ENCODE measurements around the gene RNF150.

The RNF150 gene

DNA sequence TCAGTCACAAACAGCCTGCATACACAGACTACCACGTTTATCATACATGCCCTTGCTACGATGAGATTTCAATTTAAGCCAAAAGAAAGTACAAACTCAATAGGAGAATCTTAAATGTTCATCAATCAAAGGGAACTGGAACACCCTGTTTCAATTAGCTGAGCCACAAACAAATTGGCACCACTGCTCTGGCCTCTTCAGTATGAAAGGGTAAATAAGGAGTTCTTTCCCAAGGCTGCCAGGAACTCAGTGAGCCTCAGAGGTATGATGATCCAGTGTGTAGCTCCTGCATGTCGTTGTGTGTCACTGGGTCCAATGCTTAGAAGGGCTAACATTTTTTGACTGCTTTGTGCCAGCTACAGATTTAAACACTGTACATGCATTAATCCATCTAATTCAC lies 5.4 kb downstream of the RNF150 start:
- no peaks in the 10 kb centered on the region for H3K9me3 ChIP-seq
- no peak overlapping the region for H3K4me3 ChIP-seq (ENCODE audit: low read depth in 1 of 2, low read length in 1 of 2)
- TF ChIP-seq, protein P1, sequence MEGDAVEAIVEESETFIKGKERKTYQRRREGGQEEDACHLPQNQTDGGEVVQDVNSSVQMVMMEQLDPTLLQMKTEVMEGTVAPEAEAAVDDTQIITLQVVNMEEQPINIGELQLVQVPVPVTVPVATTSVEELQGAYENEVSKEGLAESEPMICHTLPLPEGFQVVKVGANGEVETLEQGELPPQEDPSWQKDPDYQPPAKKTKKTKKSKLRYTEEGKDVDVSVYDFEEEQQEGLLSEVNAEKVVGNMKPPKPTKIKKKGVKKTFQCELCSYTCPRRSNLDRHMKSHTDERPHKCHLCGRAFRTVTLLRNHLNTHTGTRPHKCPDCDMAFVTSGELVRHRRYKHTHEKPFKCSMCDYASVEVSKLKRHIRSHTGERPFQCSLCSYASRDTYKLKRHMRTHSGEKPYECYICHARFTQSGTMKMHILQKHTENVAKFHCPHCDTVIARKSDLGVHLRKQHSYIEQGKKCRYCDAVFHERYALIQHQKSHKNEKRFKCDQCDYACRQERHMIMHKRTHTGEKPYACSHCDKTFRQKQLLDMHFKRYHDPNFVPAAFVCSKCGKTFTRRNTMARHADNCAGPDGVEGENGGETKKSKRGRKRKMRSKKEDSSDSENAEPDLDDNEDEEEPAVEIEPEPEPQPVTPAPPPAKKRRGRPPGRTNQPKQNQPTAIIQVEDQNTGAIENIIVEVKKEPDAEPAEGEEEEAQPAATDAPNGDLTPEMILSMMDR (IDR thresholded peaks at IDR 0.05), result no peak
- no peak overlapping the region for H3K27ac ChIP-seq
- H3K27me3 ChIP-seq, result peaks cover 50% of the 10 kb centered on the region
- peaks cover 4 to 9% of the 10 kb centered on the region in 2 experiments for H3K4me1 ChIP-seq (ENCODE audit: control insufficient read depth in 1 of 2, insufficient read depth in 1 of 2, low read depth in 1 of 2, low read length in 1 of 2)
- no peaks in the 10 kb centered on the region for H3K36me3 ChIP-seq

DNA sequence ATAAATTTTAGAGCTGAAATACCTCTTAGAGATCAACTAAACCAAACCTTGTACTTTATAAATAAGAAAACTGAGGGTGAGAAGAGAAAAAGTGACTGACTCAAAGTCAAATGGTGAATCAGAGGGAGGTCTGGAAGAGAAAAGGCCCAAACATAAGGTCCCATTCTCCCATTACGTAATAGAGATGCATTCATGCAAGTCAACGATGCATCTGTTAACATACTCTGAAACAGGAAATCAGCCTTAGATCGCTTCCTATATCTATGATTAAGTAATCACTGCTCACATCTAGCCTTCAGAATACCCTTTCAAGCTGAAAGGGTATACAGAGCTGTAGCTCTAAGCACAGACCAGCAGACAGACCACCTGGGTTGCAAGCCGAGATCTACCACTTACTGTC lies 6.5 kb downstream of the RNF150 start:
- no peaks in the 10 kb centered on the region for H3K36me3 ChIP-seq
- no peak overlapping the region for H3K27ac ChIP-seq
- TF ChIP-seq, protein P1 (IDR thresholded peaks at IDR 0.05), result no peak
- no peaks in the 10 kb centered on the region for H3K9me3 ChIP-seq
- H3K27me3 ChIP-seq, result peaks cover 39% of the 10 kb centered on the region
- no peak overlapping the region for H3K4me3 ChIP-seq (ENCODE audit: low read depth in 1 of 2, low read length in 1 of 2)
- no peaks in the 10 kb centered on the region for H3K4me1 ChIP-seq (ENCODE audit: control insufficient read depth in 1 of 2, insufficient read depth in 1 of 2, low read depth in 1 of 2, low read length in 1 of 2)

DNA sequence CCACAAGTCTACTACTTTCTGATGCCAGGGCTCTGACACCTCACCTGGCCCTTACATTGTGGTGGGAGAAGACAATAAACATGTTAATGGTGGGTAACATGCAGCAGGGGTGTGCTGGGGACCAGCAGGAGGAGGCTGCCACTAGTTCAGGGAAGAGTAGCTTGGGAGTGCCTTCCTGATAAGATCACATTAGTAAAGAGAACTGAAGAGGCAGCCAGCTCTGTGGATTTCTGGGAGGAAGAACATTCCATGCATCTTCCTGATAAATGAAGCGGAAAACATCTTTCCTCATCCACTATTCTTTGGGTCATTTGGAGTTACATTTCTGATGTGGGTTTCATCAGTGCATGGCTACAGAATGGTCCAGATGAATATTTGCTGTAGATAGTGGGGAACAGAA lies 9.0 kb downstream of the RNF150 start:
- no peaks in the 10 kb centered on the region for H3K9me3 ChIP-seq
- H3K27ac ChIP-seq, result no peak overlapping the region
- TF ChIP-seq, protein P1 (IDR thresholded peaks at IDR 0.05), result no peak
- H3K27me3 ChIP-seq, result peaks cover 13% of the 10 kb centered on the region
- no peaks in the 10 kb centered on the region for H3K4me1 ChIP-seq (ENCODE audit: control insufficient read depth in 1 of 2, insufficient read depth in 1 of 2, low read depth in 1 of 2, low read length in 1 of 2)
- H3K36me3 ChIP-seq, result no peaks in the 10 kb centered on the region
- no peak overlapping the region for H3K4me3 ChIP-seq (ENCODE audit: low read depth in 1 of 2, low read length in 1 of 2)

DNA sequence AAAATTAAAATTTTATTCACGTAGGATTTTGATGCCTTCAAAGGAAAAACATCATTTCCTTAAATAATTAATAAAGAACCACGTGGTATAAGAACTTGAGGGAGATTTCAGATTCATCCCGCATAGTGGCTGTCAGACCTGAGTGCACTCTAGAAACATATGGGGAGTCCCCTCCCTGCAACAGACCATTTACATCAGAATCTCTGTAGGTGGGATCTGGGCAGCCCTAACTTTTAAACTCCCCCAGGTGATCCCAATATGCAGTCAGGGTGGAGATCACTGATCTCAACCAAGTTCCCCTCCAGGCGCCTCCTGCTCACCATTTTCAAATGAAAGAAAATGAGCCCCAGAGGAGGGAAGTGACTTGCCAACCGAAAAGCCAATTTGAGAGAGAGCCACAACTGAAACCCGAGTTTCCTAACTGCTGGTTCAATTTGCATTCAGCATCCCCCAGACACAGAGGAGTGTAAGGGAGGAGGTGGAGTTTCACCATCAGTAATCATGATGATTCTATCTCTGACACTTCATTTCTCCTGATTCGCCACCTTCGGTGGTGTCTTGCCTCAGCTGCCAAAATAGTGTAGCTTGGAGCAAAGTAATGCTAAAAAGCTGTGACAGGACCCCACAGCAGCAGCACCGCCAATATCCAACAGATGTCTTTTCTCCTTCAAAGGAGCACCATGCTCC lies 11.4 kb downstream of the RNF150 start:
- H3K4me3 ChIP-seq (ENCODE audit: low read depth in 1 of 2, low read length in 1 of 2), result no peak overlapping the region
- no peaks in the 10 kb centered on the region for H3K27me3 ChIP-seq
- H3K9me3 ChIP-seq, result no peaks in the 10 kb centered on the region
- TF ChIP-seq, protein P1 (IDR thresholded peaks at IDR 0.05), result no peak
- H3K36me3 ChIP-seq, result no peaks in the 10 kb centered on the region
- H3K27ac ChIP-seq, result no peak overlapping the region
- no peaks in the 10 kb centered on the region for H3K4me1 ChIP-seq (ENCODE audit: control insufficient read depth in 1 of 2, insufficient read depth in 1 of 2, low read depth in 1 of 2, low read length in 1 of 2)

DNA sequence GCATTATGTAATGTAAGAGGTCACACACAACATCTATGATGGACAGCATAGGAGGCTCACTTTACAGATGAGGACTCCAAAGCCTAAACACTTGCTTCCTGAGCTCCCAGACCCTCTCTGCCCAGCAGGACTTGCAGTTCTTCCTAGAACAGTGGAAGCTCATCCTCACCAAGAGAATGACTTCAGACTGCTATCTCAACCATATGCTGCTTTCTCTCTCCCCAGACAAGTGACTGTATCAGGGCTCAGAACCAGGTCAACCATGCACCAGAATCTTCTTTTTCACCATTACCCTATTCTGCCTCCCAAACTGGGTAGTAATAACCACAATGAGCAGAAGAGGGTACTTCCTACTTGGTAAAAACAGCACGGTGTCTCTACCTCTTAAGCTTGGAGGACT lies 12.2 kb downstream of the RNF150 start:
- Histone ChIP-seq H3K4me1 (ENCODE audit: control insufficient read depth in 1 of 2, insufficient read depth in 1 of 2, low read depth in 1 of 2, low read length in 1 of 2) (no peaks in the 10 kb centered on the region), H3K4me3 (ENCODE audit: low read depth in 1 of 2, low read length in 1 of 2) (no peak overlapping the region)
- TF ChIP-seq, protein P1 (IDR thresholded peaks at IDR 0.05), result no peak

More for the DNA sequence above, 12.2 kb downstream of the RNF150 start:
- Histone ChIP-seq H3K27ac (no peak overlapping the region), H3K9me3 (no peaks in the 10 kb centered on the region), H3K36me3 (no peaks in the 10 kb centered on the region), H3K27me3 (no peaks in the 10 kb centered on the region)
